Stimulated activated CD4-positive, alpha-beta T cell treated with anti-CD3 and anti-CD28 coated beads, TNF-alpha, amount 100 ng/mL, for 24 hours (primary cell): ENCODE results near the gene PKP2.
"Not testable (repeated sequence)": the region's sequence is repeated elsewhere in the genome, so short reads cannot be mapped to it uniquely, and the experiment has no call there.

Source experiments
- DNase-seq, 3 experiments: peaks; one replicate each; pipeline ENCODE4 v3.0.0-alpha.2; 2020; ENCODE audit warnings: low read depth in 3 of 3

PKP2 gene

DNA sequence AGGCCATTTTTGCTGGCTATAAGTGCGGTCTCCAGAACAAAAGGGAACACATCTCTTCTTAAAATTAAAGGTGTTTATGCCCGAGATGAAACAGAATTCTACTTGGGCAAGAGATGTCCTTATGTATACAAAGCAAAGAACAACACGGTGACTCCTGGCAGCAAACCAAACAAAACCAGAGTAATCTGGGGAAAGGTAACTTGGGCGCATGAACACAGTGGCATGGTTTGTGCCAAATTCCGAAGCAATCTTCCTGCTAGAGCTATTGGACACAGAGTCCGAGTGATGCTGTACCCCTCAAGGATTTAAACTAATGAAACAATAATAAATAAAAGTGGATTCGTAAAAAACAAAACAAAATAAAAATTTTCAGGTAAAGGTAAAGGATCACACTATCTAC is 33.4 kb downstream of the PKP2 start:
- DNase-seq, result no peak

DNA sequence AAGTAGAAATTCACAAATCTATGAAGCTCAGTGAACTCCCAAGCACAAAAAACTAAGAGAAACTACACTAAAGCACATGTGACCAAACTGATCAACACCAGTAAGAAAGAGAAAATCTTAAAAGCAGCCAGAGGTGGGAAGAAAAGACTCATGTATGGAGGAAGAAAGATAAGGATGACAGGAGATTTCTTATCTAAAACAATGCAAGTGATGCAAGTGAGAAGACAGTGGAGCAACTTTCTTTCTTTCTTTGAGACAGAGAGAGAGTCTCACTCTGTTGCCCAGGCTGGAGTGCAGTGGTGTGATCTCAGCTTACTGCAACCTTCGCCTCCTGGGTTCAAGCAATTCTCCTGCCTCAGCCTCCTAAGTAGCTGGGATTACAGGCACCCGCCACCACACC is 34.9 kb downstream of the PKP2 start:
- not testable (repeated sequence) for DNase-seq

DNA sequence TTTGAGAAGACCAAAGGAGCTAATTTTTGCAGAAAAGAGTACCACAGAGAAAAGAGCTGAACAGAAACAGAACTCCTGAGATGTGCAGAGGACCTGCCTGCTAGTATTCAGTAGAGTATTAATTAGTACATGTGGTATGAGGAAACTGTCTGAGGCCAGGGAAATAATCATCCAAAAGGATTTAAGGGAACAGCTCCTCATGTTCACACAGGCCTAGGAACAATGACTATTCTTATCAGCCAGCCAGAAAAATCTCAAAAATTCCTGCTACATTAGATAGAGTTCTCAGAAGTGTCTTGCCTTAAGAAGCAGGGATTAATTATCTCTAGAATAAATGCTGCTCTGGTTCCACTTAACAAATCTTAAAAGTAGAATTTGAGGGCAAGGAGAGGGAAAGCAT is 36.4 kb downstream of the PKP2 start:
- DNase-seq, result no peak

DNA sequence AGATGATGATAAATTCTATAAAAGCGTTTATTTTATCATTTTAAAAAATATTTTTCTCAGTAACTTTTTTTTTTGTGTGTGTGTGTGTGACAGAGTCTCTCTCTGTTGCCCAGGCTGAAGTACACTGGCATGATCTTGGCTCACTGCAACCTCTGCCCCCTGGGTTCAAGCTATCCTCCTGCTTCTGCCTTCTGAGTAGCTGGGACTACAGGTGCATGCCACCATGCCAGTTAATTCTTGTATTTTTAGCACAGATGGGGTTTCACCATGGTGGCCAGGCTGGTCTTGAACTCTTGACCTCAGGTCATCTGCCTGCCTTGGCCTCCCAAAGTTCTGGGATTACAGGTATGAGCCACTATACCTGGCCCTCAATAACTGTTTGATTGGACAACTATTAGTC is 37.2 kb downstream of the PKP2 start:
- no peak for DNase-seq

DNA sequence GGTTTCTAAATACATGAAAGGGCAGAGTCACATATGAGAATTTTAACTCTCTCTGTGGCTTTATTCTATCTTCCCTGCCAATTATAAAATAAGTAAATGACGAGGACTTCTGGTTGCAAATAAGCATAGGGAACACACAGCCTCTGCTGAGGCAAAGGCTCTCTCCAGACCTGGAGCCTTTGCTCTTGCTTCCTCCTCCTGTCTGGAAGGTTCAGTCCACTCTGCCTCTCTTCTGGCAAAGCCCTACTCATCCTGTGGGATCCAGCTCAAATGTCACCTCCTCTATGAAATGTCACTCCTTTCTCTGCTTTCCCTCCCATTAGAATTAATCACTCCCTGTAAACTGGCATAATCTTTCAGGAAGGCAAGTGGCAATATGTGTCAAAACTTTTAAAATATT is 41.9 kb downstream of the PKP2 start:
- no peak for DNase-seq

DNA sequence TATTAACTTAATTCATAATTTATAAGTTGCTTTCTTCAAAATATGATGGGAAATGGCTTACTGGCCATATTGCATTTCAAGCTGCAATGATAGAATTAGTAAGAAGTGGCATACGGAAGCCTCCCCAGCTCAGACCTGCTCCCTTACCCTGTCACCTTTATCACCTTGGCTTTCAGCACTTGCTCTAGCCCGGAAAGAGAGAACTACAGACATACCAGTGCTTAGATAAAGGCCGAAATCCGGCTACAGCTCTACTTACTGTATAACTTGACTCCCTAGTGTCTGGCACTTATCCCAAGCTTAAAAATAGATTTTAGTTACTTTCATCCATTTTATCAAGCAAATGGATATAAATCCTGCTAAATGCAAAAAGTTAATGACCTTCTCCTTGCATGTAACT is 42.5 kb downstream of the PKP2 start:
- DNase-seq, result no peak

DNA sequence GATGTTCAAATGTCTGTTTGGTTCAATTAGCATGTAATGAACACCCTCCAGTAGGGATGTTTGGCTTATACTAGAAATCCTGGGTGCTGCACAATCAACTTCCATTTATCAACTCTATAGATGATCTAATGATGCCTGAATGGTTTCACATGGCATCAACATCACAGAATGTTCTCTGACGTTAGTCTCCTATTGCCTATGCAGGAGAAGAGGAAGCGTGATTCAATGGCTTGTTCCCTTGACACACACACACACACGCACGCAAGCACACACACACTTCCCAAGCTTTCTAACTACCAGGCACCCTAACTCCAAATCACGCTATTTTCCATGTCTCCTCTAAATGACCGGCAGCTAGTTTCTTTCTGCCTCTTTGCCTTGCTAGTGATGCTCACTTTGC is 49.3 kb downstream of the PKP2 start:
- DNase-seq, result no peak

DNA sequence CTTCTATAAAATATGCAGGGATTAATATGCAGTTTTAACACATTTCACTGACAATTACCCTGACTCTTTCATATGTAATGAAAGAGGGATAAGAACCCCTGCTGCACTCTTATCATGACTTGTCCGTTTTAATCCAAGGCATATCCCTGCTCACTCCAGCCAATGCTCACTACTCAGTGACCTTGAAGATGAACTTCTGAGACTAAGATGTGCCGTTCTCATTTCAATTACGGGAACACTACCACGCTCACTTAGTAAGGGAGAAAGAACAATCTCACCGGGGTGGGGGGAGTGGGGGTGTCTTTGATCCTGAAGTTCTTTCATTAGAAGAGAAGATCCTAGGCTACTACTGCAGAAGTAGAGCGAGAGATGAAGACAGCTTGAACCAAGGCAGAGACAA is 50.5 kb downstream of the PKP2 start:
- no peak for DNase-seq

DNA sequence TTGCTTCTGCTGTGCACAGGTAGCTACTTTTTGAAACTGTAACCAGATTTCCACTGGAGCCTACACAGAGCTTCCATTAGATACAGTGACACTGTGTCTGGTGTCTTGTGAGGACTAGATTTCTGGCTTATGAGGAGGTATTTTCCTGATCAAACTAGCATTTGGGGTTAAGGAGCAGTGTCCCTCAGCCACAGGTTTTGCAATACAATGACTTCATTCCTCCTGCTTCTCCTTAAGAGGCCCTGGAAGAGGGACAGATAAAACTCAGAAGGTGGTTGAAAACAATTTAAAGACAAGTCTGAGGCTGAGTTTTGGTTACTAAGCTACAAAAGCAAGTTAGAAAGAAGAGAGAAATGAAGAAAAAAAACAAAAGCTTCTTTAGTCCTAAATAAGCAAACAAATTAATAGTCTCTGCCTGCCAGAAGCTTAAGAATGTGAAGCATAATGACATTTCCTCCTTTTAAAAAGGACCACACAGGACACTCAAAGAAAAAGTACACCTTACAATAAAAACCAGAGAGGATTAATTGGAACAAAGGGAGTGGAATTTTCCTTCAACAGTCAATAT is 53.0 kb downstream of the PKP2 start:
- DNase-seq, result no peak

DNA sequence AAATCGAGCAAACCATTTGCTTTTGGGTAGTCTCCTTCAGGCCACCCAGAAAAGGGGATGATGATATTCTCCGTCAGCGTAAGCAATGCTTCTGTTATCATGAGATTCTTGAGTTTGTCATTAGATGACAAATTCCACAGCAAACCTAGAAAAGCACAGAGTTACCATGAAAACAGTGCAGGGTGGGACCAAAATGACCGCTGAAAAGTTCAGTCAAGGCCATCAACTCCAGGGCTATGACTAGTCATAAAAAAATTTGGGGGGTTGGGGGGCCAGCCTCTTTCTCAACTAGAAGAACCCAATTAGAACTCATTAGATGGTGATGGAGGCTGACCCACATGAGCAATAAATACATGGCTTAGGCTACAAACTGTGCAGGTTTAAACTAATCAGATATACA is 55.5 kb downstream of the PKP2 start:
- DNase-seq, result no peak

DNA sequence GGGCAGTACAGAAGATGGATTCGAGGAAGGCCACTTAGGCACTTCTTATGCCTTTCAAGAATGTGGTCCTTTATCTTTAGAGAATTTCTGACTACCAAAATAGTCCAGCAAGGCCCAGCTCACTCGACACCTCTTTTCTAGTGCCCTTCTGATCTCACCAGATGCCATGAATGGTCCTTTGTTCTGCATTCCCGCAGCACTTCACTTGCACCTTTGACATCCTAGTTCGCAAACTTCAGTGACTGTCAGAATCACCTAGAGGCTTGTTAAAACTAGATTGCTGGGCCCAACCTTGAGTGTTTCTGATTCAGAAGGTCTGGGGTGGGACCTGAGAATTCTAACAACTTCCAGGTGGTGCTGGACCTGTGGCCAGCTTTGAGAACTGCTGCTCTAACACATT is 56.7 kb downstream of the PKP2 start:
- DNase-seq, result no peak

DNA sequence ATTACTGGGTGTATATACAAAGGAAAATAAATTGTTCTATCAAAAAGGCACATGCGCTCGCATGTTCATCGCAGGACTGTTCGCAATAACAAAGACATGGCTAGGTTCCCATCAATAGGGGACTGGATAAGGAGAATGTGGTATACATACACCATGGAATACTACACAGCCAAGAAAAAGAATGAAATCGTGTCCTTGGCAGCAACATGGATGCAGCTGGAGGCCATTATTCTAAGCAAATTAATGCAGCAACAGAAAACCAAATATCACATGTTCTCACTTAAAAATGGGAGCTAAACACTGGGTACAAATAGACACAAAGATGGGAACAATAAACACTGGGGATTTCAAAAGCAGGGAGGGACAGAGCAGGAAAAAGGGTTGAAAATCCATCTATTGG is 58.6 kb downstream of the PKP2 start:
- DNase-seq, result no peak

DNA sequence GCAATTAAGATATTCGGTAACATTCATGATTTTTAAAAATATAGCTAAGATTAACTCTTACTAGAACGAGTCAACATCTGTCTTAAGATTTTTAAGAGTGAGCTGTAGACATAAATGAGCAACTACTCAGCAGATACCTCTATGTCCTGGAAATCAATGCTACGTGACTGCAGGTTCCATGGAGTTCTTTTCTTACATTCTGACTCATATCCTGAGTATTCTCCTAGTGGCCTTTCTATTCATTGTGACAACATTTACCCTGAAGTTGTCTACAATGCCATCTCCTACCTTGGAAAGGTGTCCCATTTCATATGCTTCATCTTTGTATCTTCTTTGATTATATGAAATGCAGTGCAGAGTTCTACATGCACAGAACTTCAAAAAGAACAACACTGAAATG is 59.9 kb downstream of the PKP2 start:
- DNase-seq, result no peak

DNA sequence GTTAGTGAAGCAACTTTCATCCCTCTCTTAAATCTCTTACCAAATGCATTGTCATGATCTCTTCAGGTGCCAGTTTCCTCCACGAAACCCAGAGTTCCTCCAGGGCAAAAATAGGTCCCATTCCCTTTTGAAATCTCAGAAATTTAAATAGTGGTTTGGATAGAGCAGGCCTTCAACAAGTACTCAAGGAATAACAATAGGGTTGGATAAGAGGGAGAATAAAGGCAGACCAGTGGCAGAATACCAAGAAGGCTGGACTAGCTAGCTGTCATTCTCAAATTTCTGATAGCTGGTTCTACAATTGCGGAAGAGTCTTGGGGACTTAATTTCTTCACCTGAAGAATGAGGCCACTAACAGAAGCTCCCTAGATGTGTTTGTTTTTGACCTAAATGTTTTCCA is 62.5 kb downstream of the PKP2 start:
- no peak for DNase-seq

DNA sequence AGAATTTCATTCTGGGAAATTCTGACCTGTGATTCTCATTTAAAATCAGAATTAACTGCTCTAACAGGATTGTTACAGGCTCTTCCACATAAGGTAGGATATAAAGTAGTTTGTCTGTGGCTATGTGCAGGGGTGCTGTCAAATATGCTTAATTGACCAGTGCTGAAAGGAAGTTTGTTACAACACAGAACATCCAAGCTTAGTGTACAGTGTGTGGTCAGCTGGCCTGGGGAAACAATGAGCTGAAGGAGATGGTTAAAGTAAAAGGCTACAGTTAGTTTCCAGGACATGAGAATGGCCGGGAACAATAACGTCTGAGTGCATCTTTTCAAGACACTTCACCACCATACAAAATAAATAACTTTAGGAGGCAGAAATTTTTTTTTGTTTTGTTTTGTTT is 68.0 kb downstream of the PKP2 start:
- no peak for DNase-seq

DNA sequence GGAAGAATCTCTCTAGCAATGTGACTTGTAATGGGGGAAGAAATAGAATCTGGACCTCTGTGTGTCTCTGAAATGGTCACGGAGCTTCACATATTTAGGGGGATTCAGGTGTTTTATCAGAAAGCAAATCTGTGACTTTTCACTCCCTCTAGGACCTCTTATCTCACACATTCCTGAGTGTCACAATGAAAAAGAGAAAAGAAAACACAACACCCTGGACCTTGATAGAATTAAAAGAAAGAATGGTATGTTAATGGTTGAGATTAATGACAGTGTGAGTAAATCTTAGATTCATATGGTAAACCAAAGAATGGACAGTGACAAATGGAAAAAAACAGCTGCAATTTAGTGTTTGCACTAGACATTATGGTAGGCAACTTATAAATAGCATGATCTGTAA is 68.5 kb downstream of the PKP2 start:
- DNase-seq, result no peak

DNA sequence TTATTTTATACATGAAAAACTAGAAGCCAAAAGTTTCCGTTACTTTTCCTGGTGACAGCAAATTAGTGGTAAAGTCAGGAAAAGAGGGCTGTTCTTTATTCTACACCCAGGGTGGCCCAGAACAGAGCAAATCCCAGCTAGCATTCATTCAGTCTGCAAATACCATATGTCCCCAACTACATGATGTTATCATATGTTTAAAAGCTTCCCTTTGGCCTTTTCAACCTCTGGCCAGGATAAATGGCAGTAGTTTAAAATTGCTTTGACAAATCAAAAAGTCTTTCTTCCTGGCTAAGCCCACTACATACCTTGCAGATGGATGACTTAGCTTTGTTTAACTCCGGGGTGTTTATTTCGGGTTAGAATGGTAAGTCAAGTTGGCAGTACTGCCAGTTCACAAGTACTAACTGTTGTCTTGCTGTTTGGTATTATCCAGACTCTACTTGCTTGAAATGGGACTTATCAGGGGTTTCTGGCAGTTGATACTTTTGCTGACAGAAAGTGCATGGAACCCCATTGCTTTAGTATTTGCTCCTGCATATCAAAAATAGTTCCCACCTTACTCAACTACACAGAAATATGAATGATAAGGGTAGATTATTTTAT is 69.7 kb downstream of the PKP2 start:
- no peak for DNase-seq

DNA sequence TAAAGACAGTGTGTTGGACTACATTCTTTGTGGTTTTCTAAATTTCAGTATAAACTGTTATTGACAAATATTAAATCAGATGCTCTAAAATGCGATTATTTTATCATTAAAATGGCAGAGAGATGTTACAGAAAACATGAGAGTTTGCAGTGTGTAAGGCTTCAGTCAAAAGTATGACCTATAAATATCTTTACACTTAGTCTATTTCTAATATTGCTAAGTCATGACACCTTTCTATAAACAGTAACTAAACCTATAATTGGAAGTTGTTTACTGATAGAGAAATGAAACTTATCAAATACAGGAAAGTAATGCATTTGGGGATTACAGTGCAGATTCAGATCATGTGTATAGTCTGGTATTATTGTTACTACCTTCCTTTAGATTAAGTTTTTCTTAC is 72.0 kb downstream of the PKP2 start:
- DNase-seq, result no peak

DNA sequence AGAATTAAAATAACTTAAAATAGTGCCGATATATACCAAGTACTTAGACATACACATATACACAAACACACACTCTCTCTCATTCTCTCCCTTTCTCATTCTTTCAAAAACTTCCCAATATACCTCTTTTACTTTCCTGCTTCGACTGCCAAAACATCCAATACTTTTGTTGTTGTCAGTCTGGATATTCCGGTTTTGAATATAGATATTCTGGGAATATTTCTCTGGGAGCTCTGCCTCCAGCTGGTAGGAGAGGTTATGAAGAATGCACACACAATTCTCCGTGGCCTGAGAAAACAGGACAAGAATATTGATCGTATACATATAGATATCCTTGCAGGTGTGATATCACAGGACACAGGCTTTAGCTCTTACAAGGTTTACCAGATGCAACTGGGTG is 74.2 kb downstream of the PKP2 start:
- no peak for DNase-seq

DNA sequence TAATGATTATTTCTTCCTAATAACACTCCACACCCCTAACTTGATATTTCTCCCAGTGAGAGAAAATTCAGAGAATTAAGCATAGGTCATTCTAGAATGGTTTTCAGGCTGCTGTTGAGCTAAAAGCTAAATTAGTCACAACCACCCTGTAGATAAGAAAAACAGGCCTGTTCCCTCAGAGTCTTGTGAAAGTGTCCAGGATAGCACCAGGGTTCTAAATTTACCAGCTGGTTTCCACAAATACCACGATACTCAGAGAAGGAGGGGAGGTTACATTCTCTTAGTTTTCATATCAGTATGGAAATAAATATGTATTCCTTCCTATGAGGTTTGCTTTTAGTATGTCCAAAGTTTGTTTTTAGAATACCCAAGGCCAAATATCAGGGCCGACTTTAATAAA is 74.9 kb downstream of the PKP2 start:
- DNase-seq, result no peak

DNA sequence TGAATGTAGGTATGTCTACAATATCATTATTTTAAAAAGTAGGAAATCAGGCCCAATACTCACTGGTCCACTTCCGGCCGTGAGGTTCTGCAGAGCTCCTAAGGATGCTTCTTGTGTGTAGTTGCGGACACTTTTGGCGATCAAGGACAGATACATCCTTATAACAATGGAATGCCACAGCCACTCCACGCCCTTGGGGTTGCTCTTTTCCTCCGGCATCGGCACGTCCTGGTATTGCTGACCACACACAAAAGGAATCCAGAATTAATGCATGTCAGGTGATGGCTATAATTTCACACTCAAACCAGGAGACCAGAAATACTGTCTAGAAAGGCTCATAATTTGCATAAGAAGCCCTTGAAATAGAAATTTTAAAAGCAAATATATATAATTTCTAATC is 75.3 kb downstream of the PKP2 start:
- DNase-seq, result no peak

DNA sequence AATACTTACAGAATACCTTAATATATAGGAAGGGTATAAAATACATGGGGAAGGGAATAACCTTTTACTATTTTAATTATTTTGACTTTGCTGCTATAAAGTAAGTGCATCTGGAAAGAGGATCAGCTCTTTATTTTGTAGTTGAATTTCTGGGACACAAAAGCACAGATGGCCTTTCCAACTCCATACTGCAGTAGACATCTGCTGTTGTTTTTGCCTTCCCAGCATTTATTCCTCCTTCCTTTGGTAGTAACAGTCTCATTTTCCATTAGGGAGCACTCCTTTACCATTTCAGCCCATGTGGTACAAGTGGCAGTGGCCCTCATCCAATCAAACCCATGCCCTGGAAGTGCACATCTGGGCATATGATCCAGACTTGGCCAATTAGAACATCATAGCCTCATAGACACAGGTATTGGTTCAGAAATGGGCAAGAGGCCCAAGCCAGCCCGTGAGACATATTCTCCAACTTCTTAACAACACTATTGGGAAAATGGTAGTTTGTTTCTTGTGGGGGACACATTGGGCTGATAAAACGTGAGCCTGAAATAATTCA is 76.1 kb downstream of the PKP2 start:
- no peak for DNase-seq

DNA sequence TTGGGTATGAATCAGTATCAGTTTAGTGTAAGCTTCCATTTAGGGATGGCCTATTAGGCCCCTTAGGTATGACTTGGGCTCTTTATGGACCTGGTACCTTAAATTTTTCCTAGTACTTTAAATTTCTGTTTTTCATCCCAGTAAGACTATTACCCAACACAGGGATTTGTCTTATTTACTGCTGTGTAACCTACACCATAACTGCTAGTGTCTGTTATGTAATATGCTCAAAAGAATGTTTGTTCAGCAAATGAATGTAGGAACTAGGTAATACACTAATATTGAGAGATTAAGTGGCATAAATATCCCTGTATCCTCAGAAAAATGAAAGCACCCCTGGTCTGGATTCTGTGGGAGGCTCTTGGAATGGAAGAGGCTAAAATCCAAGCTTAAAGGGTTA is 77.2 kb downstream of the PKP2 start:
- no peak for DNase-seq
